ENCODE measurements around the gene PINLYP. TPM values are rescaled to one million over a fixed set of nuclear protein-coding genes. Genes with fewer than 3 reads are reported as not detected.

PINLYP gene
- total RNA-seq, 1 donor from 2014 or later: 23.1 TPM

Other genes starting within 250 kb of the PINLYP start
- 19.0 TPM for gene CD177, start 222.1 kb upstream of the PINLYP start, total RNA-seq
- gene TEX101, start 160.9 kb upstream of the PINLYP start, total RNA-seq: not detected
- 73.8 TPM for gene LYPD3, start 110.2 kb upstream of the PINLYP start, total RNA-seq
- gene PHLDB3, start 71.1 kb upstream of the PINLYP start, total RNA-seq: 19.3 TPM
- gene ETHE1, start 48.6 kb upstream of the PINLYP start, total RNA-seq: 23.4 TPM
- 0.79 TPM for gene ZNF575, start 42.6 kb upstream of the PINLYP start, total RNA-seq
- gene XRCC1, start 274 bp upstream of the PINLYP start, total RNA-seq: 10.6 TPM
- gene IRGQ, start 20.3 kb downstream of the PINLYP start, total RNA-seq: 19.6 TPM
- 4.6 TPM for gene ZNF576, start 20.8 kb downstream of the PINLYP start, total RNA-seq
- not detected for gene SRRM5, start 36.3 kb downstream of the PINLYP start, total RNA-seq
- gene ZNF428, start 43.8 kb downstream of the PINLYP start, total RNA-seq: 28.4 TPM
- gene CADM4, start 64.0 kb downstream of the PINLYP start, total RNA-seq: 10.4 TPM
- 29.1 TPM for gene PLAUR, start 94.4 kb downstream of the PINLYP start, total RNA-seq
- not detected for gene IRGC, start 140.3 kb downstream of the PINLYP start, total RNA-seq
- 14.3 TPM for gene SMG9, start 179.2 kb downstream of the PINLYP start, total RNA-seq
- gene KCNN4, start 205.2 kb downstream of the PINLYP start, total RNA-seq: 3.5 TPM
- 16.0 TPM for gene LYPD5, start 226.6 kb downstream of the PINLYP start, total RNA-seq

Measured in skin of body (tissue), 1 donor.